Activated CD8-positive, alpha-beta T cell treated with anti-CD3 and anti-CD28 coated beads, Interleukin-2, amount 10 ng/mL, durations not matched to agents 7 days and 5 days (primary cell): ENCODE results near the gene GSPT1. TPM values are rescaled to one million over a fixed set of nuclear protein-coding genes. Genes with fewer than 3 reads are reported as not detected.
A peak's percentile ranks its signal among the peaks of the same experiment; 100 is the strongest.

Experiments
- ATAC-seq: fragments of 150-1000 bp; cut with Tn5 transposase; one replicate; pipeline ENCODE4 v1.10.0; 2021; ENCODE audit warnings: moderate library complexity
- CTCF ChIA-PET: fragments of 350-600 bp; sonication (Branson Sonifier 250); formaldehyde crosslinking; loops from one replicate; lab custom pipeline; 2021; ENCODE audit warnings: antibody characterized with exemption; lab: Charles Lee
- POLR2A ChIA-PET: fragments of 350-600 bp; sonication (Branson Sonifier 250); formaldehyde crosslinking; loops from one replicate; lab custom pipeline; 2021; ENCODE audit warnings: antibody characterized with exemption; lab: Charles Lee
- DNase-seq: peaks from one replicate; pipeline ENCODE4 v3.0.0-alpha.2; 2020
- H3K27ac Mint-ChIP-seq: one replicate; pipeline ENCODE4 v1.8.0; 2021; ENCODE audit warnings: mild to moderate bottlenecking, mixed read lengths
- H3K27me3 Mint-ChIP-seq: one replicate; pipeline ENCODE4 v1.8.0; 2021; ENCODE audit warnings: low read depth, mixed read lengths
- H3K36me3 Mint-ChIP-seq: one replicate; pipeline ENCODE4 v1.8.0; 2021; ENCODE audit warnings: low read depth, mixed read lengths
- H3K4me1 Mint-ChIP-seq: one replicate; pipeline ENCODE4 v1.8.0; 2021; ENCODE audit warnings: low read depth, mixed read lengths
- H3K4me3 Mint-ChIP-seq: one replicate; pipeline ENCODE4 v1.8.0; 2021; ENCODE audit warnings: mild to moderate bottlenecking, mixed read lengths
- H3K9me3 Mint-ChIP-seq: one replicate; pipeline ENCODE4 v1.8.0; 2022; ENCODE audit warnings: mixed read lengths; ENCODE audit not compliant: insufficient read depth
- total RNA-seq, 2 experiments: library from RNA; stranded (reverse); gene quantifications; one replicate each; pipeline ENCODE4 v1.2.3, GENCODE V29; 2021

GSPT1 gene
- total RNA-seq, 2 experiments from 2014 or later: 110 to 114 TPM

DNA sequence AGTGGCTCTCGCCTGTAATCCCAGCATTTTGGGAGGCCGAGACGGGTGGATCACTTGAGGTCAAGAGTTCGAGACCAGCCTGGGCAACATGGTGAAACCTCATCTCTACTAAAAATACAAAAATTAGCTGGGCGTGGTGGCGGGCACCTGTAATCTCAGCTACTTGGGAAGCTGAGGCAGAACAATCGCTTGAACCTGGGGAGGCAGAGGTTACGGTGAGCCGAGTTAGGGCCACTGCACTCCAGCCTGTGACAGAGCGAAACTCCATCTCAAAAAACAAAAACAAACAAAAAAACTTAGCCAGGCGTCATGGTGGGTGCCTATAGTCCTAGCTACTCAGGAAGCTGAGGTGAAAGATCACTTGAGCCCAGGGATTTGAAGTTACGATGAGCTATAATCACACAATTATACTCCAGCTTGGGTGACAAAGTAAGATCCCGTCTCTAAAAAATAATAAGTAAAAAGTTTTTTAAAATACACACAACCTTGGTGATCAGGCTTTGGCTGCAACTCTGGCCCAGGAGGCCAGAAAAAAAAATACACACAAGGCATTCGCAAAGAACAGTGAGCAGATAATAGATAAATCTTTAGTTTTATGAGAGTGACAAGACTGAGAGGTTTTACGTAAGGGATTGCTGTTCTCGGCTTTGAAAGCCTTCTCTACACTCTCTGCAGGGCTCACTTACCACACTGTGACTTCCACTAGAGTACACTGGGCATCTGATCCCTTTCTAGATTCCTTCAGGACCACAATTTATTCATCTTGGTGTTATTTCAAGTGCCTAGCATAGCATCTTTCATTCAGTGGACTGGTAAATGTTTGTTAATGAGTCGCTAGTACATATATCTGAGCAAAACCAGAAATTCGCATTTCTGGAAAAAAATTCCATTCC is 5.9 kb downstream of the GSPT1 start:
- no peak for DNase-seq
- ChIA-PET CTCF (no interaction called here), POLR2A (no interaction called here)
- no peak for ATAC-seq
- Mint-ChIP-seq H3K27me3 (no peaks in the 10 kb centered on the region), H3K4me1 (peaks cover 51% of the 10 kb centered on the region), H3K27ac (no peak overlapping the region), H3K4me3 (no peak overlapping the region), H3K9me3 (no peaks in the 10 kb centered on the region), H3K36me3 (peaks cover 56% of the 10 kb centered on the region)

DNA sequence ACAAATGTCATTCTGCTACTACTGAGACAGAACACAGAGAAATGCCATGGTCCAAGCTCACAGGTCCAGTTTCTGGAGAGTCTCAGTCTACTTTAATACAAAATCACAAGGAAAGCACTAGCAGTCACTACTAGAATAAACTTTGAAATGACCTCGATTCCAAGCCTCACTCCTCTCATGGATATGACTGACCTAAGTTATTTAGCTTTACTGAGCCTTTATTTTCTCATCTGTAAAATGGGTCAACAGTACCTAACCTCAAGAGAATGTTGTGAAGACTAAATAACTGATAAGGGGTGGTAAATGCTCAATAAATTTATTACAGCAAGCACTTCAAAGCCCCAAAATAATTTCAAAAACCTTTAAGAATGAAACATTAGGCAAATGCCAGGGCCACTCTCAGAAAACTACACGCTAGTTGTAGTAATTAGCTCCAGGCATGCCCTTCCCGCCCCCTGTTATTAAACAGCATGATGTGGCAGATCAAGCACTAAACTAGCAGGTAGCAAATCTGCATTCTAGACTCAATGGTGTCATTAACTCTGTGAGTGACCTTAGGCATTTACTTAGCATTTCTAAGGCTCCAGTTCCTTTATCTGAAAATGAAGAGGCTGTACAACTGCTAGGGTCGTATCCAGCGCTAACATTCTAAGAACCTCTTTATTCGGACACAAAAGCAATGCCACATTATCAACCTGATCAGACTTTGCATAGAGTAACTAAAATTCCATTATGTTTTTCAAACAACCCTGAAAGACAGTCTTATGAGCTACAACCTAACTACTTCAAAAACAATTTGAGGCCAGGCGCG is 8.4 kb downstream of the GSPT1 start:
- Mint-ChIP-seq H3K4me3 (no peak overlapping the region), H3K27ac (no peak overlapping the region), H3K4me1 (peaks cover 34% of the 10 kb centered on the region), H3K27me3 (no peaks in the 10 kb centered on the region), H3K9me3 (no peaks in the 10 kb centered on the region), H3K36me3 (peaks cover 44% of the 10 kb centered on the region)
- ChIA-PET CTCF (interaction anchor here (1.2 kb wide), 1 partner anchor 11 kb away, joined by 3 read pairs; no protein-coding TSS in a partner anchor), POLR2A (no interaction called here)
- DNase-seq: no peak
- ATAC-seq: no peak

DNA sequence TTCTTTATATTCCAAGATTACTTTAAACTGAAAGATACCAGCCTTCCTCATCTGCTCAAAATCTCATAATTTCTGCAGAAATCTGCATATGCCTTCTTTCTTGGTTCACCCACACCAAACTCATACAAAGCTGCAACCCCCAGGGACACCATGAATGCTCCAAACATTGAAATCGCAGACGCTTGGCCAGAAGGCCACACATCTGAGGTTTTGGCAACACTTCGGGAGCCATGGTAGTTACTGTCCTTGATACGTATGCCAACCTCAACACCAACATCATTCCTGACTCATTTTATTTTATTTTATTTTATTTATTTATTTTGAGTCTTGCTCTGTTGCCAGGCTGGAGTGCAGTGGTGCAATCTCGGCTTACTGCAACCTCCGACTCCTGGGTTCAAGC is 11.8 kb downstream of the GSPT1 start:
- Mint-ChIP-seq H3K36me3 (peaks cover 35% of the 10 kb centered on the region), H3K4me1 (peaks cover 26% of the 10 kb centered on the region), H3K27me3 (no peaks in the 10 kb centered on the region), H3K27ac (no peak overlapping the region), H3K9me3 (no peaks in the 10 kb centered on the region), H3K4me3 (no peak overlapping the region)
- ChIA-PET POLR2A (no interaction called here), CTCF (interaction anchor here (1.4 kb wide), 1 partner anchor 164 kb away, joined by 7 read pairs; no protein-coding TSS in a partner anchor)
- no peak for DNase-seq
- ATAC-seq: no peak

DNA sequence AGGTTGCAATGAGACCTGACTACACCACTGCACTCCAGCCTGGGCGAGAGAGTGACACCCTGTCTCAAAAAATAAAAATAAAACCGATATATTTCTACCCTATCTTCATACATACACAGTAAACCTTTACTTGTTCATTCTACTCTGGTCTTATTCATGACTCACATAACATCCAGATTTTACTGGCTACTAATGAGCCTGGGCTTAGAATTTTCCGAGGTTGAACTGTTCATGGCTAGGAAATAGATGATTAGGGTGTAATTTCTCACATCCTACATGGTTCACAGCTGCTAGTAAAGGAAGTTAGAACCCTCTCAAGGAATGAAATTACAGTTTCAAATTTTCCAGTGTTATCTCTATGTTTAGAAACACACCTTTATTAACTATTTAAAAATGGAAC is 14.7 kb downstream of the GSPT1 start:
- no peak overlapping the region for H3K27ac Mint-ChIP-seq
- POLR2A ChIA-PET: no interaction called here

DNA sequence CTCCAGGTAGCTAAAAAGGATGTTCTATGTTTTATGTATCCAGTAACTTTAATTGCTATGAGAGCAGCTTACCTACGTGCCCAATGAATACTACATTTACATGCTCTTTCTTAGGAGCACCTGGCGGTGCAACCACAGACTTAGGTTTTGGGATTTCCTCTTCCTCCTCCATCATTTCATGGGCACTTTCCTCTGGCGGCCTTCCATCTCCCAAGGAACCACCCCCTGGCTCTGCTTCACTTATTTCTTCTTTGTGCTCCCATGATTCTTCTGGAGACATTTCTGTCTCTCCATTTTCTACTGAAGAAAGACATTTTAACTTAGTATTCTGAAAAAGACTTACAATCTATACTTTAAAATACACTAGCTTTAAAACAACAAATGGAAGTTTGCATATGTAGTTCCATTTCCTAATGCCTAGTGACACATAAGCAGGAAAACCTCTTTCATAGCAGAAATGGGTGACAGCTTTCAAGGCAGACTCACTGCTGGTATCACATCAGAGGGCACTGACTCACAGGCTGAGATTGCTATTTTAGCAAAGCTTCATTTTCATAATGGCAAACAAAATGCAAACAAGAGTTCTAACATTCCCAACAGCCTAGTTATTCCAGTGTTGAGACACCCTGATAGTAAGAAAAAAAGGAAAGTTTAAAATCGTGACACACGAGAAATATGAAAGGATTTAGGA is 19.1 kb downstream of the GSPT1 start:
- Mint-ChIP-seq H3K36me3 (peaks cover 32% of the 10 kb centered on the region), H3K4me1 (peaks cover 23% of the 10 kb centered on the region), H3K9me3 (no peaks in the 10 kb centered on the region), H3K4me3 (no peak overlapping the region), H3K27me3 (no peaks in the 10 kb centered on the region), H3K27ac (peak overlapping the region; percentile 37)
- DNase-seq: no peak
- POLR2A ChIA-PET: no interaction called here
- CTCF ChIA-PET: interaction anchor here (1.2 to 1.8 kb wide), 2 partner anchors 11 to 171 kb away, joined by 3 to 6 read pairs; no protein-coding TSS in a partner anchor
- ATAC-seq: no peak

More for the DNA sequence above, 14.7 kb downstream of the GSPT1 start:
- Mint-ChIP-seq H3K4me1 (peaks cover 23% of the 10 kb centered on the region), H3K4me3 (no peak overlapping the region), H3K27me3 (no peaks in the 10 kb centered on the region), H3K36me3 (peaks cover 29% of the 10 kb centered on the region), H3K9me3 (no peaks in the 10 kb centered on the region)
- CTCF ChIA-PET: no interaction called here
- DNase-seq (no peak), ATAC-seq (no peak)

DNA sequence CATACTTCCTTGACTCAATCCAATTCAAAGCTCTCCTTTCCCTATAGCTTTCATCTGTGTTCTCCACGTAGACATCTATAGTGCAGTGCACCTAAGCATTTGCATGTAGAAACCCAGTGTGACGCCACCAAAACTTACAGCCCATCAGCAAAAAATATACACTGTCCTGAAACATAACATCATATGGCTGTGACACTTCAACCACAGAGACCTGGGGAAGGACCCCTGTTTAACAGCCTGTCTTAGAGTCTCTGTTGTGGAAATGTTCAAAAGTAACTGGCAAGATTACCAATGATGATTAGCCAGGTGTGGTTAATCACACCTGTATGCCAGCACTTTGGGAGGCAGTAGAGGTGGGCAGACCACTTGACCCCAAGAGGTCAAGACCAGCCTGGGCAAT is 22.2 kb downstream of the GSPT1 start:
- Mint-ChIP-seq H3K36me3 (peaks cover 35% of the 10 kb centered on the region), H3K4me1 (peaks cover 7% of the 10 kb centered on the region), H3K9me3 (no peaks in the 10 kb centered on the region), H3K4me3 (no peak overlapping the region), H3K27ac (no peak overlapping the region), H3K27me3 (no peaks in the 10 kb centered on the region)
- ChIA-PET POLR2A (interaction anchor here (1.4 kb wide), 1 partner anchor 20 kb away, joined by 3 read pairs; no protein-coding TSS in a partner anchor), CTCF (no interaction called here)
- DNase-seq (no peak), ATAC-seq (no peak)

DNA sequence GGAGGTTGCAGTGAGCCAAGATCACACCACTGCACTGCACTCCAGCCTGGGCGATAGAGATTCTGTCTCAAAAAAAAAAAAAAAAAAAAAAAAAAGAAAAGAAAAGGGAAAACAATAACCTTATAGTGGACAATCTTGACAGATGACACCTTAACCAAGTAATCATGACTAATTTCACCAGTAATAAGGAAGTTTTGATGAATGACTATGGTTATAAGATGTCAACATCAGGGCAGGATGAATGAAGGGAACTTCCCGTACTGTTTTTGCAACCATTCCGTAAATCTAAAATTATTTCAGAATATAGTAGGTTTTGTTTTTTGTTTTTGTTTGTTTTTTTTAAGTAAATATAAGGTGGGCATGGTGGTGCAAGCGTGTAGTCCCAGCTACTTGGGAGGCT is 23.0 kb downstream of the GSPT1 start:
- H3K27ac Mint-ChIP-seq: no peak overlapping the region
- POLR2A ChIA-PET: no interaction called here

DNA sequence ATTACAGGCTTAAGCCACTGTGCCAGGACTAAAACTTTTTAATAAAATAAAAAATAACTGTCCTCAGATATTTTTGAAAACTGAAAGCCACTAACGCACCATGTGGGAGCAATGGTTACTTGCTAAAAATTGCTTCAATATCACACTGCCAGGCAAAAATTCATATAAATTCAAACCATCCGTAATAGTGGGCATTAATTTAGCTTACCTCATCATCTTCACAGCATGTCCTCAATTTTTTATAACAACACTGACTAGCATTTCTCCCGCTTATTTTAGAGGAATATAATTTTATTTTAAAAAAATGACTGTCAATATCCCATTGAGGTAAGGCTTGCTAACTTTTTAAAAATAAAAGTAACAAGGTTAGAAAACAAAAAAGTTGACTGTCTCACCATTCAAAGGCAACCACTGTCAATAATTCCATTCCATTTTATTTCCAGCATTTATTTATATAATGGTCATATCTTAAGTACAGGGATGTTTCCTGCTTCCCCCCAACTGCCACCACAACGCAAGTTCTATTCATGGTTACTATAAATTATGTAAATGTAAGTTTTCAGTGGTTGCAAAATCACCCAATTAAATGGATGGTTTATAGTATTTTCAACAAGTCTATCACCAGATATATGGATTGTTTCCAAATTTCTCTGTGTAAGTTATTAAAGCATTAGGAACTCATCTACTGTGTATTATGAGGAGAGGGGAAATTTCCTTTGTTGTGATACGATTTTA is 25.4 kb downstream of the GSPT1 start:
- ChIA-PET CTCF (no interaction called here), POLR2A (no interaction called here)
- ATAC-seq: no peak
- peaks cover 2% of the 10 kb centered on the region for H3K4me1 Mint-ChIP-seq
- no peaks in the 10 kb centered on the region for H3K9me3 Mint-ChIP-seq
- H3K27ac Mint-ChIP-seq: no peak overlapping the region
- H3K27me3 Mint-ChIP-seq: no peaks in the 10 kb centered on the region
- H3K4me3 Mint-ChIP-seq: no peak overlapping the region
- DNase-seq: no peak
- H3K36me3 Mint-ChIP-seq: peaks cover 45% of the 10 kb centered on the region

More for the DNA sequence above, 23.0 kb downstream of the GSPT1 start:
- no peaks in the 10 kb centered on the region for H3K27me3 Mint-ChIP-seq
- ATAC-seq (no peak), DNase-seq (no peak)
- CTCF ChIA-PET: no interaction called here
- no peaks in the 10 kb centered on the region for H3K9me3 Mint-ChIP-seq
- peaks cover 36% of the 10 kb centered on the region for H3K36me3 Mint-ChIP-seq
- no peak overlapping the region for H3K4me3 Mint-ChIP-seq
- H3K4me1 Mint-ChIP-seq: peaks cover 2% of the 10 kb centered on the region

DNA sequence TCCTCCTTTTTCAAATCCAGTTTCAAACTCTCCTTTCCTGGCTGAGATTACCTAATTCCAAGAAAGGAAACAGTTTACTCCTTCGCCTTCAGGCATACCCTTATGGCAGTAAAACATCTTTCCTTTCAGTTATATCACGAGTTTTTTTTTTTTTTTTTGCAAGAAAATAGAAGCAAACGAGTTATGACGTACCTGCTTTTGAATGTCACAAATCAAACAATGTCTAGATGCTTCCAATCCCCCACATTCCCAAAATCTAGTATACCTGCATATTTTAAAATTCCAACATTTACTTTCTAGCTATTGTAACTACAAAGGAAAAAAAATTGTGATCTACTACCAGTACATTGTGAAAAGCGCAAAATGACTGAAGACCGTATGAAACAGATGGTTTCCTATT is 28.9 kb downstream of the GSPT1 start:
- DNase-seq: no peak
- Mint-ChIP-seq H3K9me3 (no peaks in the 10 kb centered on the region), H3K27ac (peak overlapping the region; percentile 30), H3K4me3 (no peak overlapping the region), H3K27me3 (no peaks in the 10 kb centered on the region), H3K36me3 (peaks cover 48% of the 10 kb centered on the region), H3K4me1 (no peaks in the 10 kb centered on the region)
- ATAC-seq: no peak
- CTCF ChIA-PET: no interaction called here
- POLR2A ChIA-PET: no interaction called here

DNA sequence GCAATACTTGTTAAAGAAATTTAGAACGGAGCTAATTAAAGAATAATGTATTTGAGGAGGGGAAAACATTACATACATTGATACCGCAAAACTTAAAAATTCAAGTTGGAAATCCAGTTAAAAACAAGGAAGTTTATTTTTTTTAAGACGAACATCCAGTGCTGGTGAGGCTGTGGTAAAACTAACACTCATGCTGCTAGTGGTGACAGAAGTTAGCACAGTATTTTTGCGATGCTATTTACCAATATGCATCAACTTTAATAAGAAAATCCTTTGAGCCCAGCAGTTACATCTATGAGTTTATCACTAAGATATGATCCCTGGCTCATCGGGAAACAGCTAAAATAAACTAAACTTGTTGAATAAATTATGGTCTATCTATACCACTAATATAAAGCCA is 31.7 kb downstream of the GSPT1 start:
- DNase-seq (no peak), ATAC-seq (no peak)
- ChIA-PET CTCF (interaction anchor here (1.2 kb wide), 1 partner anchor 9 kb away, joined by 5 read pairs; no protein-coding TSS in a partner anchor), POLR2A (no interaction called here)
- Mint-ChIP-seq H3K9me3 (no peaks in the 10 kb centered on the region), H3K4me3 (no peak overlapping the region), H3K36me3 (peaks cover 54% of the 10 kb centered on the region), H3K27ac (no peak overlapping the region), H3K4me1 (no peaks in the 10 kb centered on the region), H3K27me3 (no peaks in the 10 kb centered on the region)

DNA sequence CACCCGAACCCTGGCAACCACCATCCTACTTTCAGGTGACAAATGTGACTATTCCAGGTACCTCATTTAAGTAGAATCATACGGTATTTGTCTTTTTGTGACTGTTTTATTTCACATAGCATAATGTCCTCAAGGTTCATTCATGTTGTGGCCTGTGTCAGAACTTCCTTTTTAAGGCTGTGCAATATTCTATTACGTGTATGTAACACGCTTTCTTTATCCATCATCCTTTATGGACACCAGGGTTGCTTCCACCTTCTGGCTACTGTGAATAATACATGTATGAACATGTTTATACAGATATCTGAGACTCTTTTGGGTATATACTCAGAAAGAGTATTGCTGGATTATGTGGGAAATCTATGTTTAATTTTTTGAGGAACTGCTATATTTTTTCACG is 35.7 kb downstream of the GSPT1 start:
- CTCF ChIA-PET: no interaction called here
- POLR2A ChIA-PET: no interaction called here
- peaks cover 49% of the 10 kb centered on the region for H3K36me3 Mint-ChIP-seq
- H3K27ac Mint-ChIP-seq: no peak overlapping the region
- H3K4me3 Mint-ChIP-seq: no peak overlapping the region
- H3K4me1 Mint-ChIP-seq: no peaks in the 10 kb centered on the region
- DNase-seq (no peak), ATAC-seq (no peak)
- no peaks in the 10 kb centered on the region for H3K9me3 Mint-ChIP-seq
- H3K27me3 Mint-ChIP-seq: no peaks in the 10 kb centered on the region
